ENCODE results near the gene RSPRY1. TPM values are rescaled to one million over a fixed set of nuclear protein-coding genes. Genes with fewer than 3 reads are reported as not detected.
A peak's percentile ranks its signal among the peaks of the same experiment; 100 is the strongest.

RSPRY1 gene
- total RNA-seq (10 to 100 TPM; 26.8 to 42.1 (median 29.0) TPM), polyA plus RNA-seq (10 to 100 TPM; 15.9 to 22.8 TPM)
- long read RNA-seq, donor 1, transcript RSPRY1-202 (15 exons, 3,586 nt): minor isoform, 18 of 251 reads
- long read RNA-seq, donor 1, transcript RSPRY1-201 (15 exons, 3,547 nt): major isoform, 109 of 251 reads
- long read RNA-seq, donor 1, partial matches to known transcripts: 54 of 251 reads
- long read RNA-seq, donor 1, other reads (novel, unspliced or antisense): 68 of 251 reads
- long read RNA-seq, donor 2, transcript RSPRY1-201 (15 exons, 3,547 nt): major isoform, 8 of 21 reads
- long read RNA-seq, donor 2, partial matches to known transcripts: 7 of 21 reads
- long read RNA-seq, donor 2, other reads (novel, unspliced or antisense): 6 of 21 reads
- long read RNA-seq, donor 3, transcript RSPRY1-201 (15 exons, 3,547 nt): major isoform, 31 of 85 reads
- long read RNA-seq, donor 3, partial matches to known transcripts: 3 of 85 reads
- long read RNA-seq, donor 3, other reads (novel, unspliced or antisense): 47 of 85 reads

- peak within 1 kb of the TSS; percentile 94 for H3K4me3 ChIP-seq
- intact Hi-C loops (cut with DNase I): no loop called here
- no peaks in the 10 kb centered on the region for H3K36me3 ChIP-seq
- DNase-seq: peak; percentile 97 to 99 (median 97)
- no peaks in the 10 kb centered on the region for H3K9me3 ChIP-seq
- WGBS, 3 donors: 0 to 1% (median 0%) methylated on average over 63 to 64 of the region's 64 CpGs
- TF ChIP-seq POLR2A (IDR thresholded peaks at IDR 0.05) (peak; percentile 81), CTCF (IDR thresholded peaks at IDR 0.05) (no peak)
- peaks cover 15% of the 10 kb centered on the region for H3K4me1 ChIP-seq (ENCODE audit: insufficient read depth)
- no peaks in the 10 kb centered on the region for H3K27me3 ChIP-seq
- H3K27ac ChIP-seq: peak within 1 kb of the TSS; percentile 78 to 85
These were observed at the start of gene RSPRY1, which contains the start of gene PSME3IP1 for GRCh38 chr16:57185945-57186871. Gene RSPRY1, plus strand, starts transcription at chr16:57186329. Its CDS starts 18,330 bp downstream, at chr16:57204659. Gene PSME3IP1, minus strand, starts transcription at chr16:57186039. Its CDS starts 12,185 bp downstream, at chr16:57173854.

- no peaks in the 10 kb centered on the region for H3K4me1 ChIP-seq (ENCODE audit: insufficient read depth)
- intact Hi-C loops (cut with DNase I): no loop called here
- no peak for DNase-seq
- no peak overlapping the region for H3K27ac ChIP-seq
- H3K9me3 ChIP-seq: no peaks in the 10 kb centered on the region
- 81 to 86% (median 81%) methylated on average over 14 of the region's 14 CpGs for WGBS, 3 donors
- no peaks in the 10 kb centered on the region for H3K27me3 ChIP-seq
- TF ChIP-seq EP300 (IDR thresholded peaks at IDR 0.05): no peak
- TF ChIP-seq CTCF (IDR thresholded peaks at IDR 0.05): no peak
- no peak for TF ChIP-seq POLR2A (IDR thresholded peaks at IDR 0.05)
- no peaks in the 10 kb centered on the region for H3K36me3 ChIP-seq
- no peak overlapping the region for H3K4me3 ChIP-seq
These were observed 49.1 kb upstream of the RSPRY1 start for GRCh38 chr16:57137043-57137442.

GRCh38 chr16:57137566-57138273, 48.4 kb upstream of the RSPRY1 start:
- H3K4me3 ChIP-seq: no peak overlapping the region
- 65 to 78% (median 72%) methylated on average over 10 of the region's 10 CpGs for WGBS, 3 donors
- no peaks in the 10 kb centered on the region for H3K4me1 ChIP-seq (ENCODE audit: insufficient read depth)
- no peaks in the 10 kb centered on the region for H3K27me3 ChIP-seq
- TF ChIP-seq CTCF (IDR thresholded peaks at IDR 0.05) (no peak), EP300 (IDR thresholded peaks at IDR 0.05) (no peak), POLR2A (IDR thresholded peaks at IDR 0.05) (no peak)
- intact Hi-C loops (cut with DNase I): no loop called here
- H3K27ac ChIP-seq: no peak overlapping the region
- H3K36me3 ChIP-seq: no peaks in the 10 kb centered on the region
- DNase-seq: no peak
- H3K9me3 ChIP-seq: no peaks in the 10 kb centered on the region

Measured in ovary (tissue), 10 donors.